ENCODE results near the gene KIF11. TPM values are rescaled to one million over a fixed set of nuclear protein-coding genes. Genes with fewer than 3 reads are reported as not detected.

Gene KIF11
- total and polyA plus RNA-seq, 9 of the 15 experiments (the other 6 are each of a cell fraction or from before 2014, with no cell fraction given): 11.3 to 54.4 (median 29.2) TPM

DNA sequence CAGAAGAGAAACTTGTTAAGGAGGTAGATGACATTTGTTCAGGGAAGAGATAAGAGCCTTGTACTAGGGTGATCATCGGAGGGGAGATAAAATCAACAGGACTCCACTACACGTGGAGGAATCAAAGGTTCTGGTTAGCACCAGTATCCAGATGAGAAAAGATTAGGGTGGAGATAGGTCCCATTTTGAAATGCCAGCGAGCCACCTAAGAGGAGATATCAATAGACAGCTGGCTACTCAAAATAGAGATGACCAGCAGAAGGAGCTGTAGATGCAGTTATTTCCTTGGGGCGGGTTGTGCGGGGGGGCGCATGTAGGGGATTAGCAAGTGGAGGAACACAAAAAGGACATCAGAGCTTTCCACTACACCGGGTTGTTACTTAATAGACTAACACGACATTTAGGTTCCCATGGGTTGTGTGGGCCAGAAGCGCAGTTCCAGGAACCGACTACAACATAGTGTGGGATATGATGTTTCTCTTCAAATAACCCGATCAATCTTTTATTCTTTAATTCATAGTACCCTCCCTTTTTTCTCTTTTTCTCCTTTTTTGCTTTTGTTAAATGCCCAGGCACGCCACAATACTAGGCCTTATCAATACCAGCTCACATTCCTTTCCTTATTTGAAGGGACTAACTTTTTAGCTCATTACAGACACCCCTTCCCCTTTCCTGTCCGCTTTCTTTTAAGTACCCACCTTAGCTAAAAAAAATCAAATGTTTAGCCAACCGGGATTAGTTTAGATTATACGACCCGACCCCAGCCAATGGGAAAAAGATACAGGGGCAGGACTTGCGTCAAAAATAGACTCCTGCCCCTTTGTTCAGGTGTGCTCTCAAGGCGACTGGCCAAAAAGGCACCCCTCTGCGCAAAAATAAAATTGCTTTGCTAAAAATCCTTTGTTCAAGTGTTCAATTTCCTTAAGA, 2.0 kb upstream of the KIF11 start (continued):
- TF ChIP-seq, protein P1, sequence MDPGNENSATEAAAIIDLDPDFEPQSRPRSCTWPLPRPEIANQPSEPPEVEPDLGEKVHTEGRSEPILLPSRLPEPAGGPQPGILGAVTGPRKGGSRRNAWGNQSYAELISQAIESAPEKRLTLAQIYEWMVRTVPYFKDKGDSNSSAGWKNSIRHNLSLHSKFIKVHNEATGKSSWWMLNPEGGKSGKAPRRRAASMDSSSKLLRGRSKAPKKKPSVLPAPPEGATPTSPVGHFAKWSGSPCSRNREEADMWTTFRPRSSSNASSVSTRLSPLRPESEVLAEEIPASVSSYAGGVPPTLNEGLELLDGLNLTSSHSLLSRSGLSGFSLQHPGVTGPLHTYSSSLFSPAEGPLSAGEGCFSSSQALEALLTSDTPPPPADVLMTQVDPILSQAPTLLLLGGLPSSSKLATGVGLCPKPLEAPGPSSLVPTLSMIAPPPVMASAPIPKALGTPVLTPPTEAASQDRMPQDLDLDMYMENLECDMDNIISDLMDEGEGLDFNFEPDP (CRISPR knock-in tag; IDR thresholded peaks at IDR 0.05): no peak
- TF ChIP-seq BRF1 (IDR thresholded peaks at IDR 0.05; ENCODE audit: borderline replicate concordance, extremely low read depth, insufficient read length) (no peak), ZNF830 (CRISPR knock-in tag; IDR thresholded peaks at IDR 0.05) (no peak), JUNB (CRISPR knock-in tag; conservative IDR thresholded peaks at IDR 0.05) (no peak), KDM2B (CRISPR knock-in tag; IDR thresholded peaks at IDR 0.05) (no peak), NCOR1 (IDR thresholded peaks at IDR 0.05) (0 out of 2 replicates have a peak, but pooled peaks have one; percentile 16), BACH1 (tag; IDR thresholded peaks at IDR 0.05) (peak; percentile 19; the same call in 1 of the 2 replicates), SMAD1 (IDR thresholded peaks at IDR 0.05; ENCODE audit: low read depth, low read length, partially characterized antibody) (peak; percentile 21), KLF10 (CRISPR knock-in tag; IDR thresholded peaks at IDR 0.05) (no peak), ZNF586 (CRISPR knock-in tag; conservative IDR thresholded peaks at IDR 0.05) (no peak), FIP1L1 (IDR thresholded peaks at IDR 0.05; ENCODE audit: low read depth, low read length, poor library complexity, severe bottlenecking) (no peak), MXI1 (IDR thresholded peaks at IDR 0.05; ENCODE audit: low read depth, low read length) (no peak), ZBED1 (IDR thresholded peaks at IDR 0.05) (no peak), RBM15 (IDR thresholded peaks at IDR 0.05; ENCODE audit: insufficient read depth, low read length) (no peak)
- TF ChIP-seq, protein P2, sequence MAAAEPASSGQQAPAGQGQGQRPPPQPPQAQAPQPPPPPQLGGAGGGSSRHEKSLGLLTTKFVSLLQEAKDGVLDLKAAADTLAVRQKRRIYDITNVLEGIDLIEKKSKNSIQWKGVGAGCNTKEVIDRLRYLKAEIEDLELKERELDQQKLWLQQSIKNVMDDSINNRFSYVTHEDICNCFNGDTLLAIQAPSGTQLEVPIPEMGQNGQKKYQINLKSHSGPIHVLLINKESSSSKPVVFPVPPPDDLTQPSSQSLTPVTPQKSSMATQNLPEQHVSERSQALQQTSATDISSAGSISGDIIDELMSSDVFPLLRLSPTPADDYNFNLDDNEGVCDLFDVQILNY (CRISPR knock-in tag; IDR thresholded peaks at IDR 0.05): no peak
- TF ChIP-seq, protein P3, sequence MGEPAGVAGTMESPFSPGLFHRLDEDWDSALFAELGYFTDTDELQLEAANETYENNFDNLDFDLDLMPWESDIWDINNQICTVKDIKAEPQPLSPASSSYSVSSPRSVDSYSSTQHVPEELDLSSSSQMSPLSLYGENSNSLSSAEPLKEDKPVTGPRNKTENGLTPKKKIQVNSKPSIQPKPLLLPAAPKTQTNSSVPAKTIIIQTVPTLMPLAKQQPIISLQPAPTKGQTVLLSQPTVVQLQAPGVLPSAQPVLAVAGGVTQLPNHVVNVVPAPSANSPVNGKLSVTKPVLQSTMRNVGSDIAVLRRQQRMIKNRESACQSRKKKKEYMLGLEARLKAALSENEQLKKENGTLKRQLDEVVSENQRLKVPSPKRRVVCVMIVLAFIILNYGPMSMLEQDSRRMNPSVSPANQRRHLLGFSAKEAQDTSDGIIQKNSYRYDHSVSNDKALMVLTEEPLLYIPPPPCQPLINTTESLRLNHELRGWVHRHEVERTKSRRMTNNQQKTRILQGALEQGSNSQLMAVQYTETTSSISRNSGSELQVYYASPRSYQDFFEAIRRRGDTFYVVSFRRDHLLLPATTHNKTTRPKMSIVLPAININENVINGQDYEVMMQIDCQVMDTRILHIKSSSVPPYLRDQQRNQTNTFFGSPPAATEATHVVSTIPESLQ (CRISPR knock-in tag; IDR thresholded peaks at IDR 0.05): no peak
- TF ChIP-seq, protein P4, sequence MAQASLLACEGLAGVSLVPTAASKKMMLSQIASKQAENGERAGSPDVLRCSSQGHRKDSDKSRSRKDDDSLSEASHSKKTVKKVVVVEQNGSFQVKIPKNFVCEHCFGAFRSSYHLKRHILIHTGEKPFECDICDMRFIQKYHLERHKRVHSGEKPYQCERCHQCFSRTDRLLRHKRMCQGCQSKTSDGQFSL (CRISPR knock-in tag; IDR thresholded peaks at IDR 0.05): peak; percentile 38; the same call in 1 of the 2 replicates
- TF ChIP-seq, protein P4 (tag; IDR thresholded peaks at IDR 0.05): 0 out of 4 replicates have a peak, but pooled peaks of 1 of the 2 experiments have one; percentile 33

All from K562 (cell line).